Progenitor cell of endocrine pancreas (in vitro differentiated cells): ENCODE results near the gene ZFPM1. TPM values are rescaled to one million over a fixed set of nuclear protein-coding genes. Genes with fewer than 3 reads are reported as not detected.

Source experiments
- DNase-seq: peaks from one replicate; pipeline ENCODE4 v3.0.0; 2021; ENCODE audit warnings: low spot score; ENCODE audit not compliant: unreplicated experiment
- H3K27ac Mint-ChIP-seq: 2 replicates; pipeline ENCODE4 v1.8.0; 2021; ENCODE audit warnings: mild to moderate bottlenecking, moderate library complexity, mixed read lengths
- H3K27me3 Mint-ChIP-seq: 2 replicates; pipeline ENCODE4 v1.8.0; 2021; ENCODE audit warnings: mixed read lengths
- H3K36me3 Mint-ChIP-seq: 2 replicates; pipeline ENCODE4 v1.8.0; 2022; ENCODE audit warnings: mixed read lengths; ENCODE audit not compliant: insufficient read depth
- H3K4me1 Mint-ChIP-seq: 2 replicates; pipeline ENCODE4 v1.8.0; 2021; ENCODE audit warnings: low read depth, mixed read lengths
- H3K4me3 Mint-ChIP-seq: 2 replicates; pipeline ENCODE4 v1.8.0; 2021; ENCODE audit warnings: low read depth, mild to moderate bottlenecking, moderate library complexity, mixed read lengths
- H3K9me3 Mint-ChIP-seq: 2 replicates; pipeline ENCODE4 v1.8.0; 2021; ENCODE audit warnings: low read depth, mixed read lengths
- CTCF ChIP-seq: fragments of 200-600 bp; sonication (generic); IDR thresholded peaks from one replicate; pipeline ENCODE4 v1.5.0; 2021; ENCODE audit warnings: antibody characterized with exemption, mild to moderate bottlenecking; ENCODE audit not compliant: unreplicated experiment
- total RNA-seq: library from RNA; stranded (reverse); gene quantifications from 2 replicates; pipeline ENCODE4 v1.2.1, GENCODE V29; 2021

The ZFPM1 gene
- total RNA-seq, 1 donor from 2014 or later: 90.6 TPM

GRCh38 chr16:88423448-88423850, 29.6 kb upstream of the ZFPM1 start:
- H3K27me3 Mint-ChIP-seq: peaks cover 12% of the 10 kb centered on the region
- H3K36me3 Mint-ChIP-seq: no peaks in the 10 kb centered on the region
- no peaks in the 10 kb centered on the region for H3K9me3 Mint-ChIP-seq
- no peak overlapping the region for H3K27ac Mint-ChIP-seq
- no peaks in the 10 kb centered on the region for H3K4me1 Mint-ChIP-seq
- TF ChIP-seq CTCF: no peak
- H3K4me3 Mint-ChIP-seq: no peak overlapping the region
- DNase-seq: no peak

- no peaks in the 10 kb centered on the region for H3K36me3 Mint-ChIP-seq
- no peak overlapping the region for H3K27ac Mint-ChIP-seq
- DNase-seq: no peak
- no peak for TF ChIP-seq CTCF
- H3K4me3 Mint-ChIP-seq: no peak overlapping the region
- H3K27me3 Mint-ChIP-seq: peaks cover 8% of the 10 kb centered on the region
- H3K9me3 Mint-ChIP-seq: no peaks in the 10 kb centered on the region
- H3K4me1 Mint-ChIP-seq: no peaks in the 10 kb centered on the region
Measured at GRCh38 chr16:88424587-88425235, 28.4 kb upstream of the ZFPM1 start.

- H3K9me3 Mint-ChIP-seq: no peaks in the 10 kb centered on the region
Measured at GRCh38 chr16:88426018-88426417, 27.1 kb upstream of the ZFPM1 start.

GRCh38 chr16:88427376-88427775, 25.7 kb upstream of the ZFPM1 start:
- no peak for TF ChIP-seq CTCF
- Mint-ChIP-seq H3K4me3 (no peak overlapping the region), H3K27ac (no peak overlapping the region), H3K36me3 (no peaks in the 10 kb centered on the region), H3K27me3 (peaks cover 14% of the 10 kb centered on the region), H3K4me1 (no peaks in the 10 kb centered on the region), H3K9me3 (no peaks in the 10 kb centered on the region)
- DNase-seq: no peak

More at GRCh38 chr16:88426018-88426417, 27.1 kb upstream of the ZFPM1 start:
- no peaks in the 10 kb centered on the region for H3K36me3 Mint-ChIP-seq
- TF ChIP-seq CTCF: no peak
- H3K27me3 Mint-ChIP-seq: peaks cover 5% of the 10 kb centered on the region
- H3K4me1 Mint-ChIP-seq: no peaks in the 10 kb centered on the region
- no peak overlapping the region for H3K4me3 Mint-ChIP-seq
- H3K27ac Mint-ChIP-seq: no peak overlapping the region
- DNase-seq: no peak

- Mint-ChIP-seq H3K4me1 (no peaks in the 10 kb centered on the region), H3K9me3 (no peaks in the 10 kb centered on the region), H3K36me3 (no peaks in the 10 kb centered on the region), H3K27me3 (peaks cover 14% of the 10 kb centered on the region), H3K4me3 (no peak overlapping the region), H3K27ac (no peak overlapping the region)
- no peak for DNase-seq
- TF ChIP-seq CTCF: no peak
Measured at GRCh38 chr16:88428156-88428555, 24.9 kb upstream of the ZFPM1 start.
